Measurements from ENCODE around the gene SLC2A5.

- TF ChIP-seq CTCF (IDR thresholded peaks at IDR 0.05): no peak
- TF ChIP-seq POLR2A (IDR thresholded peaks at IDR 0.05): no peak
- TF ChIP-seq POLR2AphosphoS5 (IDR thresholded peaks at IDR 0.05): no peak
Observed at GRCh38 chr1:9105336-9105867, 36.0 kb upstream of the SLC2A5 start.
